H1 (cell line): Measurements from ENCODE around the gene AOAH. TPM values are rescaled to one million over a fixed set of nuclear protein-coding genes. Genes with fewer than 3 reads are reported as not detected.
"Not testable (repeated sequence)": the region's sequence is repeated elsewhere in the genome, so short reads cannot be mapped to it uniquely, and the experiment has no call there.

Experiments used
- CTCF ChIA-PET: fragments of 300-600 bp; sonication (Branson Sonifier 250); formaldehyde crosslinking; loops from one replicate; lab custom pipeline; 2021; ENCODE audit not compliant: partially characterized antibody; lab: Charles Lee
- POLR2A ChIA-PET: fragments of 300-600 bp; sonication (Branson Sonifier 250); formaldehyde crosslinking; loops from one replicate; lab custom pipeline; 2021; ENCODE audit warnings: inconsistent platforms; ENCODE audit not compliant: partially characterized antibody; lab: Charles Lee
- DNase-seq, 2 experiments: peaks; one replicate each; pipeline versions ENCODE4 v3.0.0 to v3.0.0-alpha.2; 2010 to 2022; ENCODE audit warnings: low spot score in 2 of 2, low read depth in 1 of 2, mixed read lengths in 1 of 2
- FAIRE-seq: peaks from 2 replicates; lab custom pipeline; 2011; peaks lifted over from hg19 to GRCh38; lab: Jason Lieb, UNC
- H2AFZ ChIP-seq: 2 replicates; pipeline ENCODE4 v1.8.1; 2012; ENCODE audit warnings: low read length, inconsistent platforms
- H2AK5ac ChIP-seq: 2 replicates; pipeline ENCODE4 v1.6.1; 2013; ENCODE audit warnings: low read depth, low read length
- H2BK120ac ChIP-seq: replicated peaks from 2 replicates; pipeline ENCODE3; 2013; ENCODE audit warnings: low read depth, low read length, inconsistent platforms
- H2BK12ac ChIP-seq: 2 replicates; pipeline ENCODE4 v1.6.1; 2013; ENCODE audit warnings: low read depth, low read length
- H2BK15ac ChIP-seq: 2 replicates; pipeline ENCODE4 v1.6.1; 2013; ENCODE audit warnings: low read length
- H2BK20ac ChIP-seq: 2 replicates; pipeline ENCODE4 v1.6.1; 2013; ENCODE audit warnings: low read length
- H2BK5ac ChIP-seq: 2 replicates; pipeline ENCODE4 v1.6.1; 2013; ENCODE audit warnings: low read depth, low read length
- H3K14ac ChIP-seq: 2 replicates; pipeline ENCODE4 v1.6.1; 2013; ENCODE audit warnings: inconsistent platforms; ENCODE audit not compliant: insufficient read length
- H3K18ac ChIP-seq: 2 replicates; pipeline ENCODE4 v1.6.1; 2013; ENCODE audit warnings: low read length; ENCODE audit errors: extremely low read depth
- H3K23ac ChIP-seq: 2 replicates; pipeline ENCODE4 v1.6.1; 2013; ENCODE audit warnings: inconsistent platforms; ENCODE audit not compliant: insufficient read length
- H3K23me2 ChIP-seq: 2 replicates; pipeline ENCODE4 v1.6.1; 2013; ENCODE audit warnings: low read depth, low read length
- H3K27ac ChIP-seq: 2 replicates; pipeline ENCODE4 v1.6.1; 2011; ENCODE audit warnings: low read depth, low read length, inconsistent platforms
- H3K27me3 ChIP-seq, 4 experiments: replicated peaks in 1 of 4; 1 replicate in 1 of 4; 2 replicates in 3 of 4; pipeline versions ENCODE4 v1.6.1 to v1.8.1; 2011 to 2013; ENCODE audit warnings: low read length in 3 of 4, mild to moderate bottlenecking in 3 of 4, inconsistent platforms in 2 of 4, mixed read lengths in 2 of 4, moderate library complexity in 1 of 4; ENCODE audit not compliant: control insufficient read depth in 3 of 4, insufficient read depth in 3 of 4; ENCODE audit errors: extremely low read depth in 1 of 4
- H3K36me3 ChIP-seq, 4 experiments: 2 replicates each; pipeline versions ENCODE4 v1.6.1 to v1.8.1; 2011 to 2013; ENCODE audit warnings: mild to moderate bottlenecking in 4 of 4, low read length in 3 of 4, moderate library complexity in 2 of 4, control low read depth in 1 of 4, inconsistent platforms in 1 of 4; ENCODE audit not compliant: insufficient read depth in 4 of 4, control insufficient read depth in 2 of 4
- H3K4ac ChIP-seq: replicated peaks from 2 replicates; pipeline ENCODE3; 2013; ENCODE audit warnings: low read length, low read depth, mixed read lengths, inconsistent platforms; ENCODE audit not compliant: insufficient read length
- H3K4me1 ChIP-seq, 4 experiments: replicated peaks in 1 of 4; 1 replicate in 1 of 4; 2 replicates in 3 of 4; pipeline versions ENCODE4 v1.6.1 to v1.8.1; 2011 to 2013; ENCODE audit warnings: low read length in 3 of 4, inconsistent platforms in 2 of 4, mixed read lengths in 1 of 4; ENCODE audit not compliant: insufficient read depth in 4 of 4, control insufficient read depth in 3 of 4
- H3K4me2 ChIP-seq, 2 experiments: 2 replicates each; pipeline versions ENCODE4 v1.6.1 to v1.8.1; 2011 to 2013; ENCODE audit warnings: low read depth in 2 of 2, low read length in 2 of 2, control low read depth in 1 of 2, inconsistent platforms in 1 of 2, mild to moderate bottlenecking in 1 of 2; ENCODE audit not compliant: insufficient read depth in 1 of 2
- H3K4me3 ChIP-seq, 4 experiments: fragments of 200-600, 300-600 bp in 1 of 4; sonication (generic), shearing (Covaris generic), sonication (Bioruptor Twin) in 1 of 4; 2 replicates each; pipeline versions ENCODE4 v1.5.1 to v1.8.1; 2011 to 2016; ENCODE audit warnings: low read length in 4 of 4, low read depth in 3 of 4, control low read depth in 2 of 4, inconsistent platforms in 2 of 4, mild to moderate bottlenecking in 2 of 4, mixed read lengths in 1 of 4, moderate library complexity in 1 of 4; ENCODE audit not compliant: insufficient read depth in 2 of 4; ENCODE audit errors: extremely low read depth in 1 of 4
- H3K56ac ChIP-seq: replicated peaks from 2 replicates; pipeline ENCODE3; 2013; ENCODE audit warnings: low read depth, mild to moderate bottlenecking, mixed read lengths, low read length, inconsistent platforms; ENCODE audit not compliant: insufficient read length
- H3K79me1 ChIP-seq: 2 replicates; pipeline ENCODE4 v1.6.1; 2013; ENCODE audit warnings: low read depth, low read length, control low read depth
- H3K79me2 ChIP-seq, 2 experiments: 2 replicates each; pipeline versions ENCODE4 v1.6.1 to v1.8.1; 2012 to 2013; ENCODE audit warnings: low read length in 2 of 2, mild to moderate bottlenecking in 2 of 2, inconsistent platforms in 1 of 2; ENCODE audit not compliant: insufficient read depth in 2 of 2, control insufficient read depth in 1 of 2
- H3K9ac ChIP-seq, 4 experiments: replicated peaks in 1 of 4; 1 replicate in 1 of 4; 2 replicates in 3 of 4; pipeline versions ENCODE4 v1.6.1 to v1.8.1; 2011 to 2013; ENCODE audit warnings: low read depth in 3 of 4, low read length in 3 of 4, control low read depth in 2 of 4, mild to moderate bottlenecking in 2 of 4, moderate library complexity in 2 of 4, inconsistent platforms in 1 of 4; ENCODE audit errors: extremely low read depth in 1 of 4
- H3K9me3 ChIP-seq, 2 experiments: 2 replicates each; pipeline versions ENCODE4 v1.6.1 to v1.8.1; 2012 to 2013; ENCODE audit warnings: mild to moderate bottlenecking in 2 of 2, moderate library complexity in 2 of 2, control low read depth in 1 of 2, inconsistent platforms in 1 of 2, low read depth in 1 of 2, low read length in 1 of 2, mixed read lengths in 1 of 2; ENCODE audit not compliant: insufficient read depth in 2 of 2
- H4K20me1 ChIP-seq, 2 experiments: replicated peaks in 1 of 2; 2 replicates each; pipeline versions ENCODE3 to v1.8.1; 2011 to 2013; ENCODE audit warnings: inconsistent platforms in 2 of 2, low read length in 2 of 2, mild to moderate bottlenecking in 1 of 2; ENCODE audit not compliant: insufficient read depth in 2 of 2, control insufficient read depth in 1 of 2
- H4K5ac ChIP-seq: 2 replicates; pipeline ENCODE4 v1.6.1; 2013; ENCODE audit warnings: low read length, low read depth, mixed read lengths, inconsistent platforms; ENCODE audit not compliant: insufficient read length
- H4K8ac ChIP-seq: 2 replicates; pipeline ENCODE4 v1.8.0; 2013; ENCODE audit warnings: mild to moderate bottlenecking, moderate library complexity, low read length, inconsistent platforms; ENCODE audit not compliant: insufficient read depth; ENCODE audit errors: extremely low read depth
- H4K91ac ChIP-seq: replicated peaks from 2 replicates; pipeline ENCODE3; 2013; ENCODE audit warnings: low read length, mixed read lengths, inconsistent platforms; ENCODE audit not compliant: insufficient read length
- WGBS, 2 experiments: shearing (Covaris generic) in 1 of 2; methylation state at CpG; one replicate each; pipeline versions ENCODE4 v1.1.6 to v1.1.7; 2013 to 2015; ENCODE audit warnings: low lambda C conversion rate in 2 of 2, mixed read lengths in 2 of 2, inconsistent platforms in 1 of 2, low coverage in 1 of 2, missing lambda C conversion rate in 1 of 2; ENCODE audit not compliant: insufficient replicate concordance in 2 of 2, insufficient coverage in 1 of 2, insufficient read length in 1 of 2; ENCODE audit errors: extremely low coverage in 1 of 2, missing lambda C conversion rate in 1 of 2; 5-methylcytosine and 5-hydroxymethylcytosine counted together
- polyA plus RNA-seq, 7 experiments: library from polyadenylated mRNA; depleted of rRNA in 3 of 7; stranded (reverse) in 5 of 7; unstranded in 2 of 7; fragments of >200 nt in 5 of 7; fragments of 200-250 nt in 2 of 7; gene quantifications; 1 replicate in 5 of 7; 2 replicates in 1 of 7; 4 replicates in 1 of 7; pipeline versions ENCODE4 v1.2.1 to v1.2.3, GENCODE V29; 2011 to 2013; ENCODE audit warnings: missing spikeins in 2 of 7, mixed read lengths in 2 of 7
- total RNA-seq: library from RNA; stranded (reverse); fragmentation: NEBNext Ultra II Directional; extraction: Animal tissue kit (Norgen Biotek cat#: 25700); gene quantifications from 2 replicates; pipeline ENCODE4 v1.2.1, GENCODE V29; 2021

The AOAH gene
- total and polyA plus RNA-seq, 2 of the 8 experiments (the other 6 are each of a cell fraction or from before 2014, with no cell fraction given): 0.08 TPM; not detected in 1

- H3K27me3 ChIP-seq, H4K5ac ChIP-seq, H2BK15ac ChIP-seq, H3K27ac ChIP-seq, H3K4me1 ChIP-seq, H3K36me3 ChIP-seq, H4K91ac ChIP-seq, H3K9ac ChIP-seq, DNase-seq, H4K20me1 ChIP-seq, H3K23me2 ChIP-seq, FAIRE-seq, H4K8ac ChIP-seq, H2BK5ac ChIP-seq, H3K4me3 ChIP-seq, H3K79me1 ChIP-seq, H3K79me2 ChIP-seq, H2BK20ac ChIP-seq, H3K18ac ChIP-seq, CTCF ChIA-PET, H3K23ac ChIP-seq, H3K14ac ChIP-seq, H3K4ac ChIP-seq, H2AFZ ChIP-seq, H3K9me3 ChIP-seq, H3K4me2 ChIP-seq, H2BK120ac ChIP-seq, H2AK5ac ChIP-seq, H2BK12ac ChIP-seq, H3K56ac ChIP-seq, POLR2A ChIA-PET: not testable (repeated sequence)
- WGBS, 2 experiments: 93% methylated on average over 5 of the region's 5 CpGs; no CpG with 5 or more reads in 1 of the 2 experiments
Measured at GRCh38 chr7:36466001-36466400, 258.3 kb downstream of the AOAH start.
